GM19193 (cell line): Measurements from ENCODE around the gene EPB41L4B.

Experiments used
- POLR2A ChIP-seq: IDR thresholded peaks from 4 replicates; pipeline ENCODE4 v1.6.1; 2011; ENCODE audit not compliant: insufficient read depth, insufficient read length; ENCODE audit errors: extremely low read depth

EPB41L4B gene

DNA sequence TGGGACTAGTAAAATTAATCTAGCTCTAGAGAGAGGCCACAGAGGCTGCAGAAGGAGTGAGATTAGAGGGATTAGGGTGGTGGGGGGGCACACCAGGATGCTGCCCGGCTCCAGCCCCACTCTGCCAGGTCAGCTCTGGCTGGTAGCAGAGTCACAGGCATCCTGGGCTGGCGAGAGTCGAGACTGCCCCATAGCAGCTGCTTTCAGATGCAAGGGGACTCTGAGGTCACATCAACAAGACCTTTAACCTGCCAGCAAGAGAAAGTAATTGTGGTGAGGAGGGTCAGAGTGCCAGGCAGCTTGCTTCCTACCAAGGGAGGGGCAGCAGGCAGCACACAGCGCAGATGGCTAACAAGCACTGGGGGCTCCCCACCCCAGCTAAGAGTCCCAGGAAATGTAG lies 7.5 kb downstream of the EPB41L4B start:
- no peak for TF ChIP-seq POLR2A

DNA sequence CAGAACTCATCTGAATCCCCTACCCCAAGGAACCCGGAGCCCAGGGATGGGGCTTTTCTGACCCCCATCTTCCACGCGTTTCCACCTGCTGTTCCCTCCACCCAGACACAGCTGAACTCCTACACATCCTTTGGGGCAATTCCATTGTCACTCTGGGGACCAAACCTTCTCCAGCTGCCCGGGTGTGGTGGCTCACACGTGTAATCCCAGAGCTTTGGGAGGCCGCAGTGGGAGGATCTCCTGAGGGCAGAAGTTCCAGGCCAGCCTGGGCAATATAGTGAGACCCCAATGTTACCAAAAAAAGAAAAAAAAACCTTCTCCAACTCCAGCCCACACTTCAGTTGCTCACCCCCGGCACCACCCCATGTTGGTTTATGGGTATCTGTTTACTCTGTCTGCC lies 8.1 kb downstream of the EPB41L4B start:
- no peak for TF ChIP-seq POLR2A

DNA sequence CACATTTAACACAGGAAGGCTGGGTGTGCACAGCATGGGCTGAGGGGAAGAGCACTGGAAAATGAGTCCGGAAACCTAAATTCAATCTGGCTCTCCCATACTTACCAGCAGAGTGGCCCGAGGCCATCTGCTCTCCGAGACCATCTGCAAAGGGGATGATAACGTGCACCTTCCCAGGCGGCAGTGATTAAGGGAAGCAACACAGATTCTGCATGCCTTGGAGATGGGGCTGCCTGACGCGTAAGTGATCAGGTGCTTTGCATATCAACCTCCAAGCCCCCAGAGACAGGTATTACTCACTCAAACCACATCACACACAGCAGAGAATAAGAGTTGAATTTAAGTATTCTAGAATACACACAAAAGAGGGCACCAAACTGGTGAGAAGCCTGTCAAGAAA lies 9.1 kb downstream of the EPB41L4B start:
- no peak for TF ChIP-seq POLR2A

DNA sequence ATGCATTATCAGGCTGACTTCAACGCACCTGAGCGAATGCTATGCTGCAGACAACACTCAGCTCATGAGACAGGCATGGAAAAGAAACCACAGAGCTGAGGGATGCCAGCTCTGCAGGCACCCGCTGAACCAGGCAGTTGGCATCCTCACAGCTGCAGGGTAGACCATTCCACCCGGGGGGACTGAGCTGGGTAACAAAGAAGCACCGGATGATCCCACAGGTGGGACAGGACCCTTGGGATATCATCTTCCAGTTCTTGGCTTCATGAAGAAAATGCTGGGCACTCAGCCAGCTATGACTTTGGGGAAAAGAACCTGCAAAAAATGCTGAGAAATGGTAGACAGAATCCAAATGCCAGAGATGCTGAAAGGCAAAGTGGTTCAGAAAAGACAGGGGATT lies 9.6 kb downstream of the EPB41L4B start:
- TF ChIP-seq POLR2A, result no peak

DNA sequence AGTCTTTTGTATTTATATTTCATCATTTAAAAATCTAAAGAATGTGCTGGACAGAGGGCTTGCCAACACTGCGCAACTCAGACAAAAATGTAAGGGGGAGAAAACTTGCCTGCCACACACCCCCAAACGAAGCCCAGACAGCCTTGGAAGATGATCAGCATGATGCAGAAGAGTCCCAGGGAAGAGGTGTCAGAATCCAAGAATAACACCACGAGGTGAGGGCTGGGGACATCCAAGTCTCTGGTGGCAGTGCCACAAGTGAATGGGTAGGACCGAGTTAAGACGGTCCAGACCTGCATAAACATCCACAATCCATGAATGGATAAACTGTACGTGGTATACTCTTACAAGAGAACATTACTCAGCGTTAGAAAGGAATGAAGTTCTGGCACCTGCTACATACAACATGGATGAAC lies 10.4 kb downstream of the EPB41L4B start:
- no peak for TF ChIP-seq POLR2A

DNA sequence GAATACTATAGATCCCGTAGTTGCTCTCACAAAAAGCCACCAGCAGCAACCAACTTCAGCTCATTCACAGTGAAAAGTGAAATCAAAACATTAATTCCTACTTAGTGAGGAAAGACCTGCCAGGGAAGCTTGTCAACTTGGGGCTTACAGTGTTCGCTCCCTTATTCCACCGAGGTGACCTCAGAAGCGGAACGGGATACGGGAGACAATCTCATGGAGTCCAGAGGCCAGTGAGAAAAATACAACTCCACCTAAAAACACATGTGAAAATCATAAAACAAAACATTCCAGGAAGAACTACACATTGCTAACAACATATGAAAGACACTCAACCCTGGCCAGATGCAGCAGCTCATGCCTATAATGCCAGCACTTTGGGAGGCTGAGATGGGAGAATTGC lies 11.6 kb downstream of the EPB41L4B start:
- TF ChIP-seq POLR2A, result no peak

DNA sequence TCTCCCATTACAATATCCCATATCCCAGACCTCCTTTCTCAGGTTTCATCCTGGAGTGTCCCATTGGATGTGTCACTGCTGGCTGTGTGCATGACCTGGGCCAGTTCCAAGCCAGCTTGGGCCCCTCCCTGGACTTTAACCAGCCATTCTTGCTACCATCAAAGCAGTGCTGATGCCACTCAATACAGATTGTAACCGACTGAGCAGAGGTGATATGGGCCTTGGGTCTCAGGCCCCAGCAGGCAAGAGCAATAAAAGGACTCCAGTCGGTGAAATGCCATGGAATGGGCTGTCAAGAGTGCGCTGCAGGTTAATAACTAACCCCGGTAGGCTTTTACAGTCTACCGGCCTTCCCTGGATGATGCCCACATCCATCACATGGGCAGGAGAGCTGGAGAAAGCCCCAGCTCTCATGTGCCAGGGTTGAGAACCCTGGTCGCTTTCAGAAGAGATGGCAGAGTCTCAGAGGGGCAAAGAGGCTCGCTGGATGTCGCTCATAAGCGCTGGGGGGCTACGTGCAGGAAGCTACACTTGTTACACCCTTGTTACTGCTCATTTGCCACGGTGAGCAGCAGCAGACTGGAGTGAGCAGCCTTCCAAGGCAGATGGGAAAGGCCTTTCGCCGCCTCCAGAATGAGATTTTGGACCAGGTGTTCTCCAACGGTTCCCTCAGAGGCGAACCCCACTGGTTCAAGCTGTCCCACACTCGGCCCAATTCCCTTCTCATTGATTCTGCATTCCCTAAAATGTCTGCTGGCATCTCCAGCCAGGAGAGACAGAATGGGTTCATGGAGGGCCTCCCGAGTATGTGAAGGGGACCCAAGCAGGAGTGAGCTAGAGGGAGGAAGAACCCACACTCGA lies 13.2 kb downstream of the EPB41L4B start:
- no peak for TF ChIP-seq POLR2A

DNA sequence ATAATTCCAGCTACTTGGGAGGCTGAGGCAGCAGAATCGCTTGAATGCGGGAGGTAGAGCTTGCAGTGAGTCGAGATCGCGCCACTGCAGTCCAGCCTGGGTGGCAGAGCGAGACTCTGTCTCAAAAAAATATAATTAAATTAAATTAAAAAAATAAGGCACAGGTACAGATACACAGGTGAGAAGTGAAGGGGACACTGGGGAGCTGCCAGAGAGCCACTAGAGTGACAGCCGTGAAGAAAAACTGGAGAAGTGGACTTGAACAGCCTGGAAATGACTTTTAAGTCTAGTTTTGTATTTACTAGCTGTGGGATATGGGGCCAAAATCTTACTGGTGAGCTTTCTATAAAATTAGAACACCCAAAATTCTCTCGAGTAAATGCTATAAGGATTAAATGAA lies 15.1 kb downstream of the EPB41L4B start:
- TF ChIP-seq POLR2A, result no peak

DNA sequence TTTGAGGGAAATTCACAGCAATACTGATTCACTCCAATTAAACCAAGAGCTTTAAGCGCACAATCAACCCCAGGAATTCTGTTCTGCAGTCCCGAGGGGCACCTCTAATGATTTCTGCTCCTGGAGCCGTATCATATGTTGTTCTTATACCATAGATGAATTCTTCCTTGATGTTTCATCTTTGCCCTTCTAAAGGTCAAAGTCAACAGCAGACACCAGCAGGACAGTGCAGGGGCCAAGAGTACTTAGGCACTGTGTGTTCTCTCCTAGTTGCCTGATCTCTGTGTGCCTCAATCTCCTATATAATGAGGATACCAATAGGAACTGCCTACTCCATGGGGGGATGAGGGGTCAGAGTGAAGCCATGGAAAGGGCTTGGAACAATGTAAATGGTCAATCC lies 16.5 kb downstream of the EPB41L4B start:
- TF ChIP-seq POLR2A, result no peak

DNA sequence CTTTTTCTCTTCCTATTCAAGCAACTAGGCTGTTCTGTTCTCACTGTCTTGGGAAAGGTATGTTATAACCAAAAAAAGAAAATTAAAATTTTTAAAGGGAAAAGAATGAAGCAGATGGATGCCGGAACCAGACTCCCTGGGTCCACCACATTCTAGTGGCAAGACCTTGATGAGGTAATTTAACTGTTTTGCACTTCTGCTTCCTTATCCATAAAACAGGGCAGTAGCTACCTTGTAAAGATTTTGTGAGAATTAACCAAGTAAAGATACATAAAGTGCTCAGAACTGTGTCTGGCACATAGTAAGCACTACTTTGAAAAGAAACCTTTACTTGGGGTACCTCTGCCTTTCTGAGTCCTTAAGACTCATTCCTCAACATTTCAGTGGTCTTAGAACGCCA lies 17.0 kb downstream of the EPB41L4B start:
- TF ChIP-seq POLR2A, result no peak

DNA sequence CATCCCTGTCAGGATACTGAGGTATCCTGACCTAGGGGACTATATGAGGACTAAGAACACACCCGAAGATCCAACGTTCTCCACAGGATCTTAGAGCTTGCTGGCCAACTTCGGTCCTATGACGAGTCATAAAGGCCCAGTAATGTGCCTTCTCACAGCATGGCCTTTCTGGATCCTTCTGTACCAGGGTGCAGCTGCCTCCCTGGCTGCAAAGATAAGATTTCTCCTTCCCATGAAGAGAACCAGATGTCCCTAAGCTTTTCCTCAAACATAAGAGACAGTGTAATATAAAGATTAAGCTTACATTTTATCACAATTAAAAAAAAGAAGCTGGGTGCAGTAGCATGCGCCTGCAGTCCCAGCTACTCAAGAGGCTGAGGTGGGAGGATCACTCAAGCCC lies 18.3 kb downstream of the EPB41L4B start:
- TF ChIP-seq POLR2A, result no peak

DNA sequence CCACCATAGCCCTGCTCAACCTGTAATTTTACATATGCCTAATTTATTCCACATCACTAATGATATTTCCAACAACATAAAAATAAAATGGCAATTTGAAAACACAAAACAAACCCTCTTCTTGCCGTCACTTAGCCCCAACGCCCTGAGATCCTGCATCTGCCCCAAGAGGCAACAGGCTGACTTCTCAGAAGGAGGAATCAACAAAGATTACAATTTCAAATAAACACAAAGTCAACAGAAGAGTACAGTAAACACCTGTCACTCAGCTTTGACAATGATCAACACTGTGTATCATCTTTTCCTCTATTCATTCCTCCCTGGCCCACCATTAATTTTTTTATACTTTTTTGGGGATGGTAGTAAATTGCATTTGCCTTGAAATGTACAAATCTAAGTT lies 19.8 kb downstream of the EPB41L4B start:
- TF ChIP-seq POLR2A, result no peak

DNA sequence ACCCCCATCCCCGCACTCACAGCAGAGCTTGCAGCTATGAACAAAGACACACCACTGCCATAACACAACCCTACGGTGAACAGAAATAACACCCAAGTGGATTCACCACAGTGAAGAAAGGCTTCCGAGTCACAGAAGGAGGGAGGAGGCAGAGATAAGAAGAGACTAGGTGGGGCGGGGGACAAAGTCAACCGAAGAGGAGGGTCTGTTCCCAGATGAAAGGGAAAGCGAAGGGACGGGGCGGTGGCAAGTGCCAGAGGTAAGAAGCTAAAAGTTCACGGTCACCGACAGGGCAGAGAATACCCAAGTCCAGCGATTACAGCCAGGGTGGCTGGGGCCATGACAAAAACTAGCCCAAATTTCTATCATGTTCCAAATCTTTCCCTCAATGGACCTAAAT lies 21.0 kb downstream of the EPB41L4B start:
- no peak for TF ChIP-seq POLR2A

DNA sequence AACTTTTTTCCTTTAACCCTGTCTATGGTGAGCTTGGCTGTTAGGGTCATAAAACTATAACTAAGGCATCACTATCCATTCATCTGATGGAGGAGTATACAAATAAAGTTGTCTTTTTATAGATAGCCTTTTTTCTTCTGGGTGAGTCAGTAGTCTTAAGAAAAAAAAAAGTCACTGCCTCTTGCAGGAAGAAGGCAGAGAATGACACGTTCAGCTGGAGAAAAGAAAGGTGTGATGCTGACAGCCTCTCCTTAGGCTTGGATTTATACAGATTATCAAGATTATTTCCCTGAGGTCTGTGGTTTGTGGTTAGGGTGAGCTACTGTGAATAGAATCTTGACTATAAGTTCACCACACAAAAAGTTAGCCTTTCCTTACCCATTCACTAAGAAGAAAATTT lies 23.0 kb downstream of the EPB41L4B start:
- no peak for TF ChIP-seq POLR2A

DNA sequence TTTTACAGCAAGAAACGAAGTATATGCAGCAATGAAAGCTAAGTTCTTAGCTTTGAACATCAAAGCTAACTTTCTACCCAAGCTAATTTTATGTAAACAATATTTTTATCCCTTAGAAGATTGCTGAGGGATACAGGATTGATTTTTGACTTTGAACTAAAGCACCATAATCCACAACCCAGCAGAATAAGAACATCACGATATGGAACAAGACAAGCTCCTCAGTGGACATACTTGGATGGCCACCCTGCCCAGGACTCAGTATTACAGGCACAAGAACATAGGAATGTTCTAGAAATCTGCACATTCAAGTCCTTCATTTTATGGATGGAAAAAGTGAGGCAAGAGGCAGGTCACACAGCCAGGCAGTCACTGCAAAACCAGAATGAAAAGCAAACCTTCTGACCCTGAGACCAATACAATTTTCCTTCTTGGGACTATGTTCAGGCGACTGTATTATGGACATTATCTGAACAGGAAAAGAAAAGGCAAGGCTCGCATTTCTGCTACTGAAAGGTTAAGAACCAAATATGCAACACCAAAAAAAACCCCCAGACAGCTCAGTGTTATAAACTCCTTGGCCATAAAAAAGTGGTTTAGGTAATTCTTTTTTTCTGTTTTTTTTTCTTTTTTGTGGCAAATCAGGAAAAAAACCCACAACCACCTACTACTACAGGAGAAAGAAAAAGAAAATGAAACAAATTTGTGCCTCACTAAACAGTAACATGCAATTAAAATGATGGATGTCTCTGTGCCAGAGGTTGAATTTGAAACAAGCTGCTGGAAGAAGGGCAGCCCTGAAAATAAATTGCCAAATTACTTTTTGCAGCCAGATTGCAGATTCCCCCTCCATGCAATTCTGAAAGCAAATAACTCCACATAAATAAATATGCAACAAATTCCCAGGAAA lies 25.4 kb downstream of the EPB41L4B start:
- no peak for TF ChIP-seq POLR2A

DNA sequence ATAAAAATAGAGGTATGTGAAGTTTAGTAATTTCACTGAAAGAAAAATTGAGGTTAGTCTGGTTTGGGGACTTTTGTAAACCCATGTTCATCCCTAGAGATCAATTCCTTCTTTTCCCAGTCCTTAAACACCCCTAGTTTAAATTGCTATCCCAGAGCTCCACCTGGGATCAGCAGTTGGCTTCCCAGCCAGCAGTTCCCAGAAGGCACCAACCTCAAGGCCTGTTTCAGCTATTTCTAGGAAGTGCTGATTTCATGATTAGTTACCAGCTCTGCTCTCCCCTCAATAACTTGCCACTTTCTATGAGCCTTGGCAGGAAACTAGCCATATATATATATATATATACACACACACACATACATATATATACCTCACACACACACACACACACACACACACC lies 30.5 kb downstream of the EPB41L4B start:
- TF ChIP-seq POLR2A, result no peak
